NCI-H2196 treated with DMSO at 0.1 percent for 48 hours (cell line): ENCODE data around the gene MECR.
A peak's percentile ranks its signal among the peaks of the same experiment; 100 is the strongest.

Source experiments
- DNase-seq: peaks from one replicate; lab custom pipeline; 2025; ENCODE audit not compliant: unreplicated experiment; lab: John Stamatoyannopoulos, UW

Gene MECR

GRCh38 chr1:29230553-29231378 is at the start of gene MECR:
Gene MECR, minus strand, starts transcription at chr1:29230934. Its CDS starts 28 bp downstream, at chr1:29230906.
- DNase-seq: peak; percentile 86

GRCh38 chr1:29279951-29280391 is 49.2 kb upstream of the MECR start:
- no peak for DNase-seq

GRCh38 chr1:29279406-29279805 is 48.7 kb upstream of the MECR start:
- no peak for DNase-seq

- DNase-seq: no peak
Observed at GRCh38 chr1:29278124-29278523, 47.4 kb upstream of the MECR start.

- DNase-seq: no peak
Observed at GRCh38 chr1:29275435-29275834, 44.7 kb upstream of the MECR start.

GRCh38 chr1:29272147-29272907 is 41.6 kb upstream of the MECR start:
- DNase-seq: no peak

- peak; percentile 3 for DNase-seq
Observed at GRCh38 chr1:29271724-29272123, 41.0 kb upstream of the MECR start.

GRCh38 chr1:29270929-29271521 is 40.3 kb upstream of the MECR start:
- no peak for DNase-seq

- no peak for DNase-seq
Observed at GRCh38 chr1:29269382-29269781, 38.6 kb upstream of the MECR start.

GRCh38 chr1:29267321-29268070 is 36.8 kb upstream of the MECR start:
- DNase-seq: no peak

- no peak for DNase-seq
Observed at GRCh38 chr1:29266912-29267311, 36.2 kb upstream of the MECR start.

- DNase-seq: no peak
Observed at GRCh38 chr1:29264773-29265389, 34.1 kb upstream of the MECR start.

GRCh38 chr1:29260531-29260930 is 29.8 kb upstream of the MECR start:
- DNase-seq: no peak

- no peak for DNase-seq
Observed at GRCh38 chr1:29259802-29260441, 29.2 kb upstream of the MECR start.

- no peak for DNase-seq
Observed at GRCh38 chr1:29258976-29259801, 28.5 kb upstream of the MECR start.

- no peak for DNase-seq
Observed at GRCh38 chr1:29258189-29258975, 27.6 kb upstream of the MECR start.

- no peak for DNase-seq
Observed at GRCh38 chr1:29256979-29257804, 26.5 kb upstream of the MECR start.

- no peak for DNase-seq
Observed at GRCh38 chr1:29256394-29256793, 25.7 kb upstream of the MECR start.
